ENCODE measurements around the gene UVRAG. TPM values are rescaled to one million over a fixed set of nuclear protein-coding genes. Genes with fewer than 3 reads are reported as not detected.
"Not testable (repeated sequence)": the region's sequence is repeated elsewhere in the genome, so short reads cannot be mapped to it uniquely, and the experiment has no call there.

The UVRAG gene
- total RNA-seq, 4 donors from 2014 or later, result 16.6 to 22.1 (median 19.3) TPM

GRCh38 chr11:76073724-76074123 is 258.7 kb downstream of the UVRAG start:
- H3K27ac ChIP-seq, result peak overlapping the region; percentile 12 to 51 (median 46)
- intact Hi-C loops (cut with DNase I; ENCODE audit: low total_unique reads), result no loop called here
- DNase-seq, result no peak

GRCh38 chr11:76074148-76075095 is 259.4 kb downstream of the UVRAG start:
- in situ Hi-C loops (cut with MboI; ENCODE audit: low sequenced_read_pairs in 4 of 4), result no loop called here
- TF ChIP-seq POLR2A (IDR thresholded peaks at IDR 0.05) (no peak), CTCF (IDR thresholded peaks at IDR 0.05 in 4 of 5, conservative IDR thresholded peaks at IDR 0.05 in 1 of 5) (no peak)
- intact Hi-C loops (cut with DNase I; ENCODE audit: low total_unique reads), result no loop called here
- Histone ChIP-seq H3K27me3 (no peaks in the 10 kb centered on the region), H3K27ac (peak overlapping the region; percentile 7 to 51 (median 37)), H3K9me3 (no peaks in the 10 kb centered on the region), H3K4me3 (no peak overlapping the region), H3K36me3 (no peaks in the 10 kb centered on the region), H3K4me1 (peaks cover 13 to 34% of the 10 kb centered on the region in 2 donors)
- DNase-seq (no peak), ATAC-seq (no peak)

More at GRCh38 chr11:76073724-76074123, 258.7 kb downstream of the UVRAG start:
- no peaks in the 10 kb centered on the region for H3K27me3 ChIP-seq
- no peak for TF ChIP-seq CTCF (IDR thresholded peaks at IDR 0.05 in 4 of 5, conservative IDR thresholded peaks at IDR 0.05 in 1 of 5)
- no peak for TF ChIP-seq POLR2A (IDR thresholded peaks at IDR 0.05)
- in situ Hi-C loops (cut with MboI; ENCODE audit: low sequenced_read_pairs in 4 of 4), result no loop called here
- no peaks in the 10 kb centered on the region for H3K9me3 ChIP-seq
- peak; percentile 56 to 59 for ATAC-seq
- no peak overlapping the region for H3K4me3 ChIP-seq
- peaks cover 13 to 34% of the 10 kb centered on the region in 2 donors for H3K4me1 ChIP-seq
- no peaks in the 10 kb centered on the region for H3K36me3 ChIP-seq

- H3K4me1 ChIP-seq, result peaks cover 13 to 34% of the 10 kb centered on the region in 2 donors
- H3K27me3 ChIP-seq, result no peaks in the 10 kb centered on the region
- ATAC-seq, result no peak
- intact Hi-C loops (cut with DNase I; ENCODE audit: low total_unique reads) (no loop called here), in situ Hi-C loops (cut with MboI; ENCODE audit: low sequenced_read_pairs in 4 of 4) (no loop called here)
- no peak for DNase-seq
- TF ChIP-seq CTCF (IDR thresholded peaks at IDR 0.05 in 4 of 5, conservative IDR thresholded peaks at IDR 0.05 in 1 of 5), result no peak
- TF ChIP-seq POLR2A (IDR thresholded peaks at IDR 0.05), result no peak
- no peaks in the 10 kb centered on the region for H3K9me3 ChIP-seq
- H3K36me3 ChIP-seq, result no peaks in the 10 kb centered on the region
- H3K4me3 ChIP-seq, result no peak overlapping the region
- no peak overlapping the region for H3K27ac ChIP-seq
Observed at GRCh38 chr11:76075716-76076115, 260.7 kb downstream of the UVRAG start.

GRCh38 chr11:76076253-76076652 is 261.2 kb downstream of the UVRAG start:
- H3K4me1 ChIP-seq, result peaks cover 13 to 34% of the 10 kb centered on the region in 2 donors
- H3K27ac ChIP-seq; DNase-seq; H3K4me3 ChIP-seq; H3K27me3 ChIP-seq; in situ Hi-C loops (cut with MboI; ENCODE audit: low sequenced_read_pairs in 4 of 4); H3K9me3 ChIP-seq; intact Hi-C loops (cut with DNase I; ENCODE audit: low total_unique reads); ATAC-seq; H3K36me3 ChIP-seq: not testable (repeated sequence)

- Histone ChIP-seq H3K27me3 (no peaks in the 10 kb centered on the region), H3K4me1 (peaks cover 13 to 34% of the 10 kb centered on the region in 2 donors), H3K27ac (no peak overlapping the region), H3K9me3 (no peaks in the 10 kb centered on the region), H3K36me3 (no peaks in the 10 kb centered on the region), H3K4me3 (no peak overlapping the region)
- intact Hi-C loops (cut with DNase I; ENCODE audit: low total_unique reads), result no loop called here
- TF ChIP-seq POLR2A (IDR thresholded peaks at IDR 0.05), result no peak
- TF ChIP-seq CTCF (IDR thresholded peaks at IDR 0.05 in 4 of 5, conservative IDR thresholded peaks at IDR 0.05 in 1 of 5), result no peak
- ATAC-seq (no peak), DNase-seq (no peak)
- in situ Hi-C loops (cut with MboI; ENCODE audit: low sequenced_read_pairs in 4 of 4), result no loop called here
Observed at GRCh38 chr11:76076749-76077148, 261.7 kb downstream of the UVRAG start.

Data from gastrocnemius medialis (tissue), 4 donors.